ENCODE data around the gene SPATS2L. TPM values are rescaled to one million over a fixed set of nuclear protein-coding genes. Genes with fewer than 3 reads are reported as not detected.

The SPATS2L gene
- total RNA-seq, 1 experiment from 2014 or later, result 66.2 TPM

DNA sequence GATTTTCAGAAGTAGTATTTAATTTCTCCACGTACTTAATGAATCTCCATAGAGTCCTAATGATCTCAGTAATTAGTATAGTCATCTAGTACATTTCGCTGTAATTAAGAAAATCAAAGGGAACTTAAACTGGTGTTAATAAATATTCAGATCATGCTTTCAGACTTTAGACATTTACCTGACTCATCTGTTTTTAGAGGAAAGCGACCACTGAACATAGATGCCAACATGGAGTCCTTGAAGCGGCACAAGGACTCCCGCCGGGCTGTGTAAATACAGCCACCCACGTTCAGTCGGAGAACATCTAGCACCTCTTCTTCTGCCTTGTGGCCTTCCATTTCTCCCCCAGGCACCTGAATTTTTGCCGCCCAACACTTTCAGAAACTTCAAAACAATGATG is 200.2 kb downstream of the SPATS2L start:
- no peak for DNase-seq (ENCODE audit: low read depth)

GRCh38 chr2:200507179-200507578 is 200.7 kb downstream of the SPATS2L start:
- no peak for DNase-seq (ENCODE audit: low read depth)

DNA sequence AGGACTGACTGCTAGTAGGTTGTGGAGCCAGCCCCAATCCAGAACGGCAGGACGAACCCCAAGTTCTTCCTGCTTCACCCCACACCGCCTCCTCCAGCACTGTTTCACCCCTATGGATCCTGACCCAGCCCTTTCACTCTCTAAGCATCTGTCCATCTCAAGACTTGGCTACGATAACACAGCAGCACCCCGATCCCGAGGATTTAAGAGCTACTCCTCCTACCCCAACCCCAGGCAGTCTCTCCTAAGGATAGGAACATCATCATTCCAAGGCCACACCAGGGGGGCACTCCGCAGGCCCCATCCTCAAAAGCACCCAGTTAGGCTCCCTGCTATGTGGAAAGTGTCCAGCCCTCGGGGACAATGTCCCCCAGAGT is 202.7 kb downstream of the SPATS2L start:
- DNase-seq (ENCODE audit: low read depth), result no peak

- peak; percentile 87 for DNase-seq (ENCODE audit: low read depth)
These were observed 203.3 kb downstream of the SPATS2L start, which contains the start of gene KCTD18 for GRCh38 chr2:200509612-200510433. Gene KCTD18 (minus strand): TSS chr2:200510068. CDS start chr2:200507016, 3,052 bp downstream.

DNA sequence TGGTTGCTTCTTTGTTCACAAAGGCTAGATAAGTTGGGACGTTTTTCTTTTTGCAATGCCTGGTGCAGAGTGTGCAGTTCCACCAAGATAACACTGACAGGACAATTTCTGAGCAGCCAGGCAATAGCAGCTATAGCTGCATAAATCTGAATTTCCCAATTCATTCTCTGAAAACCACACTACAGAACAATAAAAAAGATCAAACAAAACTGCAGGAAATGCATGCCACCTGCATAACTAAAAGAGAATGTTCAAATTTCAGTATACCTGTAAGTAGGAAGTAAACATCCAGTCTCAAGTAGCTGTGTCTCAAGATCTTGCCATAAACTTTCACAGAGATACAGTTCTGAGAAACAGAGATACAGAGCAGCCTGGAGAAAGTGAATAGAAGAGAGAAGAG is 208.7 kb downstream of the SPATS2L start:
- DNase-seq (ENCODE audit: low read depth), result no peak

DNA sequence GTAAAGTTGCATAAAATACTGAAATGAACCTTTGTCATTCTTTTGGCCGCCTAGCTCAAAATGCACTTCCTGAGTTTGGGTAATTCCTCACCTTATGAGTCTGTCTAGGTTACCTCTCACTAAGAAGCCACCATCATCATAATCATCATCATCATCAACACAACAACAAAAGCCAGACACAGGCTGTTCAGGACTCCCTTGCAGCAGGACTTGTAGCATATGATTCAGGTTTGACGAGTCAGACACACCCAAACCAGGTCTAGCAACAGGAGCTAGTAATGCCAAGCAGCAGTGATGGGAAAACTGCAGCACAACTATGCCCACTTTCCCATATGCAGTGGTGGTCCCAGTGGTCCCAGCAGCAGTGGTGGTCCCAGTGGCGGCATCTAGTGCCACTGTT is 216.7 kb downstream of the SPATS2L start:
- DNase-seq (ENCODE audit: low read depth), result no peak

- DNase-seq (ENCODE audit: low read depth), result no peak
These were observed 217.1 kb downstream of the SPATS2L start for GRCh38 chr2:200523604-200524003.

- no peak for DNase-seq (ENCODE audit: low read depth)
These were observed 218.6 kb downstream of the SPATS2L start for GRCh38 chr2:200525066-200525465.

GRCh38 chr2:200525551-200525881 is 219.0 kb downstream of the SPATS2L start:
- no peak for DNase-seq (ENCODE audit: low read depth)

DNA sequence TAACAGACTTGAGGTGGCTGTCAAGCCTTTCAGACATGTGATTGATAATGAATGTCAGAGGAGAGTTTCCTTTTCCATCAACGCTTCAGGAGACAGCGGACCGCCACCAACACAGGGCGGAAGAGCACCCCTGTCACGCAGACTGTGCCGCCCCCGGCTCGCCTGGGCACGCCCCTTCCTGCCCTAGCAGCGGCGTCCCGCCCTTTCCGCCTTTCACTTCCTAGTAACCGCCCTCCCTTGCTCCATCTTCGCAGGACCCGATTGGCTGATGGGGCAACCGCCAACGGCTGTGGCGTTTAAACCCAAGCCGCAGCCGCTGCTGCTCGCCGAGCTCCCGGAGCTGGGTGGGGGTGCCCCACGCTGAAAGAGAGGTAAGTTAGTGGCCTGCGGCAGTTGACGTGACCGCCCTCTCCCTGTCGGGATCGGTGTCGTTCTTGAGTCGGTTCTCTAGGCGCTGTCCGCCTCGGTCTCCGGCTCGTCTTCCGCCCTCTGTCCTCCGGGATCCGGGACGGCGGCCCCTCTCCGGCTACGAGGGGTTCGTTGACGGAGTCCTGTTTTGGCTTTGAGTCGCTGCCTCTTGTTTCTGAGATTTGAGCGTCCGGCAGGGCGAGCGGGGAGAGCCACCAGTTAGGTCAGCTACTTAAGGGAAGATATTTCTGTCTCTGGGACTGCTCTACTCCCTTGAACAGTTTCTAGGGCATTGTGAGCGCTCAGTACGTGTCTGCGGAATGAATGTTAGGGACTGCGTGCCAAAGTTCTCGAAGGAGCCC is 219.6 kb downstream of the SPATS2L start, which contains the start of gene SGO2:
Gene SGO2 (plus strand): TSS at position 326 of the 770 bp plus-strand sequence. CDS start 6,769 bp downstream, outside the sequence.
- peak; percentile 98 for DNase-seq (ENCODE audit: low read depth)

GRCh38 chr2:200528228-200528627 is 221.7 kb downstream of the SPATS2L start:
- DNase-seq (ENCODE audit: low read depth), result no peak

Other genes with a start within 250 kb of the SPATS2L start
- gene KCTD18, start 203.4 kb downstream of the SPATS2L start, total RNA-seq (2014; rRNA removed; shearing (Covaris generic)), result 9.9 and 17.0 TPM in 2 replicates
- gene SGO2, start 219.5 kb downstream of the SPATS2L start, total RNA-seq (2014; rRNA removed; shearing (Covaris generic)), result 26.4 and 32.5 TPM in 2 replicates